ENCODE results near the gene COMMD10.

COMMD10 gene

DNA sequence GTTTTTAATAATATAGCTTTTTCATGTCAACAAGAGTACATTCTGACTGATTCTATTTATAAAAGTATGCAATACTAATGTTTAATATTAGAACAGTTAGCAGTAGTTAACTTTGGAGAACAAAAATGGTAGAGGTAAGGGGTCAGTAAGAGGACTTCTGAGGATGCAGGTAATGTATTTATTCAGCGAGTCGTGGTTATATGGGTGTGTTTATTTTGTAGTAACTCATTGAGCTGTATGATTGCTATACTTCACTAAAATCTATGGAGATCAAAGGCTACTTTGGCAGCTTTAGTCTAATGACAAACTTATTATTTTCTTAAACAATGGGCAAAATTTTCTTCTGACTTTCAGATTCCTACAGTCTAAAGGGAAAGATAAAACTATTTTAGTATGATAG is 146.5 kb downstream of the COMMD10 start:
- no peak for TF ChIP-seq CTCF (IDR thresholded peaks at IDR 0.05; ENCODE audit: control insufficient read depth, extremely low read depth, insufficient read depth)
- no peak for DNase-seq (ENCODE audit: low read depth)

DNA sequence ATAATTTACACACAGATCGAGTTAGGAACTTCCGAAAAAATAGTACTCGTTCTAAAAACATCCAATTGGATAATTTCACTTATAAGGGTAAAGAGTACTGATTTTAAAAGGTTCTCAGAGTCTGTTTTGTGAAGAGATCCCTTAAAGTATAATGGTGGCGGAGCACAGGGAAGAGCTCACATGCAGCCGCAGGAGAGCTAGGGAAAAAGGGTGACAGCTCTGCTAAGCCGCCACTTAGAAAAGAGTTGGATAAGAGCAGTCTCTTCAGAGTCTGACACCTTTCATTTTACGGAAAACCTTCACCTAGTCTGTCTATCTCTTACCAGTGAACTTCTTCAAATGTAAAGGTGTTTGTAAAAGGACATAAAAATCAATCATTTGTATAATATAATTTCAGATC is 149.9 kb downstream of the COMMD10 start:
- no peak for TF ChIP-seq CTCF (IDR thresholded peaks at IDR 0.05; ENCODE audit: control insufficient read depth, extremely low read depth, insufficient read depth)
- no peak for DNase-seq (ENCODE audit: low read depth)
- no peak overlapping the region for H3K4me3 ChIP-seq (ENCODE audit: low read depth, low read length)

More for the DNA sequence above, 146.5 kb downstream of the COMMD10 start:
- H3K4me3 ChIP-seq (ENCODE audit: low read depth, low read length) = no peak overlapping the region

DNA sequence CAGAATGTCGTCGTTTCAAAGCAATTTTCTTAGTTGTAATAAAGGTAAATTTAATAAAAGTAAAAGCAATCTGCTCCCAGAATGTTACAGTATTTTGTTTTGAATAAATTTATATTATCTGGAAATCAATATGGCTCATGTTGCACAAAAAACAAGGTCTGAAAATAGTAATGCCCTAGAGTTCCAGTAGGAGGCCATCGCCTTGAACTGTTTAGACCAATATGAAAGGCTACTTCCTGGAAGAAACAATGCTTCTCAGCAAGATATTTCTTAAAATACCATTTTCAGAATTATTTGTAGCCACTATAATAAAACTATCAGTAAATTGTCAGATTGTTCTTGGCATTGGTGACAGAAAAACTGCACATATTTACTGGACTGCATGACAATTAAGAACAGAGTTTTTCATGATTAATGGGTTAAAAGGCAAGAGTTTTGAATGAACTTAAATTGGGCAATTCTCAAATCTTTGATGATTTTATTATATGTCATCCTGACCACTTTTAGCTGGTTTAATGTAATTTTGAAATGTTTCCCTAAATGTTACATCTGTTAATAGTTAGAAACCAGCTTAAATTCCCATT is 153.2 kb downstream of the COMMD10 start:
- no peak for DNase-seq (ENCODE audit: low read depth)
- TF ChIP-seq CTCF (IDR thresholded peaks at IDR 0.05; ENCODE audit: control insufficient read depth, extremely low read depth, insufficient read depth) = no peak
- no peak overlapping the region for H3K4me3 ChIP-seq (ENCODE audit: low read depth, low read length)

DNA sequence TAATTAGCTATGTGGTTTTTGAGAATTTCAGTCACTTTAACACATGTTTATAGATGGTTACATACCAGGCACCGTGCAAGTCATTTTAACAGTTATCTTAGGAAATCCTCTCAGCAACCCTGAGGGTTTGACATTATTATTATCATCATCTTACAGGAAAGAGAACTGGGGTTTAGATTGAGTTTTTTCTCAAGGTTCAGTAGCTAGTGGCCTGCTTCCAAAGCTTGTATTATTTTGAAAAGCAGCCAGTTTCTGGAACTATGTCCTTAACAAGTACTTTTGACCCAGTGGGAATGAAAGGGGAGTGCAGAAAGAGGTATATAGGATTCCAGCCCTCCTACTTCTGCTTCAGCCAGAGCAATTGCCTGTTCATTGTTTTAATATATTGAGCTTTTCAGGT is 157.5 kb downstream of the COMMD10 start:
- TF ChIP-seq CTCF (IDR thresholded peaks at IDR 0.05; ENCODE audit: control insufficient read depth, extremely low read depth, insufficient read depth) = no peak
- DNase-seq (ENCODE audit: low read depth) = no peak
- no peak overlapping the region for H3K4me3 ChIP-seq (ENCODE audit: low read depth, low read length)

- H3K4me3 ChIP-seq (ENCODE audit: low read depth, low read length) = no peak overlapping the region
- TF ChIP-seq CTCF (IDR thresholded peaks at IDR 0.05; ENCODE audit: control insufficient read depth, extremely low read depth, insufficient read depth) = no peak
- DNase-seq (ENCODE audit: low read depth) = no peak
Observed at GRCh38 chr5:116248432-116248831, 163.6 kb downstream of the COMMD10 start.

GRCh38 chr5:116249648-116250047 is 164.8 kb downstream of the COMMD10 start:
- no peak for TF ChIP-seq CTCF (IDR thresholded peaks at IDR 0.05; ENCODE audit: control insufficient read depth, extremely low read depth, insufficient read depth)
- DNase-seq (ENCODE audit: low read depth) = no peak
- H3K4me3 ChIP-seq (ENCODE audit: low read depth, low read length) = no peak overlapping the region

DNA sequence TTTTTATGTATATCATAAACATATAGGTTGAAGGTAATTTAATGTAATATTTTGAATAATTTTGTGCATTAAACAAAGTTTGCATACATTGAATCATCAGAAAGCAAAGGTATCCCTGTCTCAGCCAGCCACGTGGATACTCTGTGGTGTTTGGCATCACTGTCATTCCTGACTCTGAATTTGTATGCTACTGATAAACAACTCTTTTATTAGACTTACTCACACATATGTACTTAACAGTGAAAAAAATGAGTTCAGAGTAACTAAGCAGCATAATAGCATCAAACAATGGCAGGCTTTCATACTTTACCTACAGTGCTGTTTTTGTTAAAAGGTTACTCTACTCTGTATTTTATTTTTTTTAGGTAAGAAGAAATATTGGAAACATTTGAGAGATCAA is 171.9 kb downstream of the COMMD10 start:
- no peak for TF ChIP-seq CTCF (IDR thresholded peaks at IDR 0.05; ENCODE audit: control insufficient read depth, extremely low read depth, insufficient read depth)
- no peak for DNase-seq (ENCODE audit: low read depth)

More for the DNA sequence above, 171.9 kb downstream of the COMMD10 start:
- H3K4me3 ChIP-seq (ENCODE audit: low read depth, low read length) = no peak overlapping the region
